ENCODE measurements around the gene COL18A1. TPM values are rescaled to one million over a fixed set of nuclear protein-coding genes. Genes with fewer than 3 reads are reported as not detected.

COL18A1 gene
- total and polyA plus RNA-seq, 3 experiments from 2014 or later: 1.9 to 4.7 (median 2.2) TPM

DNA sequence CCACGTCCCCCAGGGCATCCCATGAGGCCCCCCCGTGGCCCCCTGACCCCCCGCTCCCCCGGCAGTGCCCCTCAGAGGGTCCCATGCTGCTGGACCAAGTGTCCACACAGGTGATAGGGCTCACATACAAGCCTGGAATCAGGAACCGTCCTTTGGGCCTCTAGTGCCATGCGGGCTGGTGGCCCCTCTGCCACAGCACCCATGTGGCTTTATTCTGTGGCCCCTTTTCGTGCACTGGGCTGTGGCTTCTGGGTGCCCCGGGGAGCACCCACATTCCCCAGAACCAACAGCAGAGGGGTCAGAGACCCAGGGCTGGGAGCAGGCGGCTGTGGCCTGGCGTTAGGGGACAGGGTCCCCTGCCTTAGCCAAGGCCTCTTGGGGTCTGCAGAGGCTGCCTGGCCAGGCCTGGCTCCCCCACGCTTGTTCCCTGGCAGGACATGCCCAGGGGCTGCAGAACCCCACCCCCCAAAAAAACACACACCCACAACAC is 105.5 kb downstream of the COL18A1 start:
- Mint-ChIP-seq H3K4me3 (no peak overlapping the region), H3K4me1 (peaks cover 0 to 3% (median 0%) of the 10 kb centered on the region in 3 donors), H3K27ac (no peak overlapping the region), H3K36me3 (peaks cover 0 to 7% (median 0%) of the 10 kb centered on the region in 3 donors), H3K9me3 (no peaks in the 10 kb centered on the region), H3K27me3 (no peaks in the 10 kb centered on the region)
- Histone ChIP-seq H3K9me3 (ENCODE audit: low read length) (no peaks in the 10 kb centered on the region), H3K27me3 (ENCODE audit: insufficient read depth, low read length, poor library complexity, severe bottlenecking) (no peaks in the 10 kb centered on the region), H3K36me3 (ENCODE audit: insufficient read depth, low read length) (no peaks in the 10 kb centered on the region), H3K27ac (ENCODE audit: low read depth, low read length) (no peak overlapping the region), H3K4me1 (ENCODE audit: insufficient read depth, low read length) (no peaks in the 10 kb centered on the region), H3K4me3 (ENCODE audit: low read length) (no peak overlapping the region)
- ChIA-PET CTCF (no interaction called here), POLR2A (no interaction called here)
- DNase-seq: peak in 1 of 5 donors; percentile 39

- H3K36me3 ChIP-seq (ENCODE audit: insufficient read depth, low read length): no peaks in the 10 kb centered on the region
- Mint-ChIP-seq H3K4me1 (peaks cover 0 to 3% (median 0%) of the 10 kb centered on the region in 3 donors), H3K36me3 (peaks cover 0 to 7% (median 0%) of the 10 kb centered on the region in 3 donors), H3K27me3 (no peaks in the 10 kb centered on the region), H3K27ac (no peak overlapping the region), H3K4me3 (no peak overlapping the region), H3K9me3 (no peaks in the 10 kb centered on the region)
- H3K27ac ChIP-seq (ENCODE audit: low read depth, low read length): no peak overlapping the region
- DNase-seq: no peak
- H3K4me1 ChIP-seq (ENCODE audit: insufficient read depth, low read length): no peaks in the 10 kb centered on the region
- ChIA-PET POLR2A (no interaction called here), CTCF (no interaction called here)
- H3K4me3 ChIP-seq (ENCODE audit: low read length): no peak overlapping the region
- no peaks in the 10 kb centered on the region for H3K27me3 ChIP-seq (ENCODE audit: insufficient read depth, low read length, poor library complexity, severe bottlenecking)
- no peaks in the 10 kb centered on the region for H3K9me3 ChIP-seq (ENCODE audit: low read length)
Observed at GRCh38 chr21:45511007-45511406, 106.0 kb downstream of the COL18A1 start.

DNA sequence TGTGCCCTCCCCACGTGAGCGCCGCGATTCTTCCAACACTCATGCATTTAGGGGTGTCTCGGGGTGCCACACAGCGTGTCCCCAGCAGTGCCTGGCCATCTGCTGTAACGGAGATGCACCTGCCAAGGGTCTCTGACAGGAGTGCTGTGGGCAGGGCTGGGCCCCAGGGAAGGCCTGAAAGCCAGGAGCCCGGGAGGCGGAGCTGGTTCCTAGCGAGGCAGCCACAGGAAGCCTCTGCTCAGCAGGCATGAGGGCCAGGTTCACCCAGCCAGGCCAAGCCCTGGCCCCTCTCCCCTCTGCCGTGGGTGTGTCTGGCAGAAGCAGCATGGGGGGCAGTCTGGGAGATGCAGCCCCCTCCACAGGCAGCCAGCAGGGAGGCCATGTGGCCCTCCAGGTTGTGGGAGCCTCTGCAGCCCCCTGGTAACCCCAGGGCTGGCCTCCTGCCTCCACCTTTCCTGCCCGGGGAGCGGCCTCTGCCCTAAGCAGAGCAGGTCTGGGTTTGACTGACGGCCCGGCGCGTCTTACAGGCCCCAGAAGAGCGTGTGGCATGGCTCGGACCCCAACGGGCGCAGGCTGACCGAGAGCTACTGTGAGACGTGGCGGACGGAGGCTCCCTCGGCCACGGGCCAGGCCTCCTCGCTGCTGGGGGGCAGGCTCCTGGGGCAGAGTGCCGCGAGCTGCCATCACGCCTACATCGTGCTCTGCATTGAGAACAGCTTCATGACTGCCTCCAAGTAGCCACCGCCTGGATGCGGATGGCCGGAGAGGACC is 106.9 kb downstream of the COL18A1 start:
- no peak overlapping the region for H3K27ac Mint-ChIP-seq

DNA sequence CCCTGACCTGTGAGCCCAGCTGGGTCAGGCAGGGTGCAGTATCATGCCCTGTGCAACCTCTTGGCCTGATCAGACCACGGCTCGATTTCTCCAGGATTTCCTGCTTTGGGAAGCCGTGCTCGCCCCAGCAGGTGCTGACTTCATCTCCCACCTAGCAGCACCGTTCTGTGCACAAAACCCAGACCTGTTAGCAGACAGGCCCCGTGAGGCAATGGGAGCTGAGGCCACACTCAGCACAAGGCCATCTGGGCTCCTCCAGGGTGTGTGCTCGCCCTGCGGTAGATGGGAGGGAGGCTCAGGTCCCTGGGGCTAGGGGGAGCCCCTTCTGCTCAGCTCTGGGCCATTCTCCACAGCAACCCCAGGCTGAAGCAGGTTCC is 107.6 kb downstream of the COL18A1 start:
- no peaks in the 10 kb centered on the region for H3K9me3 ChIP-seq (ENCODE audit: low read length)
- CTCF ChIA-PET: no interaction called here
- Mint-ChIP-seq H3K4me3 (no peak overlapping the region), H3K36me3 (peaks cover 0 to 7% (median 0%) of the 10 kb centered on the region in 3 donors), H3K9me3 (no peaks in the 10 kb centered on the region), H3K4me1 (peaks cover under 1 to 6% (median 2%) of the 10 kb centered on the region in 3 donors), H3K27ac (no peak overlapping the region), H3K27me3 (no peaks in the 10 kb centered on the region)
- H3K27ac ChIP-seq (ENCODE audit: low read depth, low read length): no peak overlapping the region
- DNase-seq: no peak
- no peaks in the 10 kb centered on the region for H3K36me3 ChIP-seq (ENCODE audit: insufficient read depth, low read length)
- H3K4me3 ChIP-seq (ENCODE audit: low read length): no peak overlapping the region
- no peaks in the 10 kb centered on the region for H3K27me3 ChIP-seq (ENCODE audit: insufficient read depth, low read length, poor library complexity, severe bottlenecking)
- no peaks in the 10 kb centered on the region for H3K4me1 ChIP-seq (ENCODE audit: insufficient read depth, low read length)
- POLR2A ChIA-PET: no interaction called here

More for the DNA sequence above, 106.9 kb downstream of the COL18A1 start:
- H3K27me3 Mint-ChIP-seq: no peaks in the 10 kb centered on the region
- ChIA-PET POLR2A (no interaction called here), CTCF (no interaction called here)
- Histone ChIP-seq H3K4me3 (ENCODE audit: low read length) (no peak overlapping the region), H3K4me1 (ENCODE audit: insufficient read depth, low read length) (no peaks in the 10 kb centered on the region), H3K27ac (ENCODE audit: low read depth, low read length) (no peak overlapping the region), H3K9me3 (ENCODE audit: low read length) (no peaks in the 10 kb centered on the region), H3K27me3 (ENCODE audit: insufficient read depth, low read length, poor library complexity, severe bottlenecking) (no peaks in the 10 kb centered on the region), H3K36me3 (ENCODE audit: insufficient read depth, low read length) (no peaks in the 10 kb centered on the region)
- peaks cover 0 to 7% (median 0%) of the 10 kb centered on the region in 3 donors for H3K36me3 Mint-ChIP-seq
- peaks cover 0 to 3% (median 0%) of the 10 kb centered on the region in 3 donors for H3K4me1 Mint-ChIP-seq
- peak in 1 of 5 donors; percentile 45 for DNase-seq
- H3K9me3 Mint-ChIP-seq: no peaks in the 10 kb centered on the region
- no peak overlapping the region for H3K4me3 Mint-ChIP-seq

GRCh38 chr21:45513003-45513717 is 108.2 kb downstream of the COL18A1 start:
- Mint-ChIP-seq H3K9me3 (peaks cover 3 to 5% (median 4%) of the 10 kb centered on the region in 5 donors), H3K27ac (no peak overlapping the region), H3K36me3 (peaks cover 4 to 10% (median 5%) of the 10 kb centered on the region in 3 donors), H3K27me3 (no peaks in the 10 kb centered on the region), H3K4me3 (no peak overlapping the region), H3K4me1 (peaks cover 6 to 12% (median 6%) of the 10 kb centered on the region in 3 donors)
- Histone ChIP-seq H3K27ac (ENCODE audit: low read depth, low read length) (no peak overlapping the region), H3K4me3 (ENCODE audit: low read length) (no peak overlapping the region), H3K27me3 (ENCODE audit: insufficient read depth, low read length, poor library complexity, severe bottlenecking) (no peaks in the 10 kb centered on the region), H3K36me3 (ENCODE audit: insufficient read depth, low read length) (no peaks in the 10 kb centered on the region), H3K9me3 (ENCODE audit: low read length) (no peaks in the 10 kb centered on the region), H3K4me1 (ENCODE audit: insufficient read depth, low read length) (no peaks in the 10 kb centered on the region)
- CTCF ChIA-PET: no interaction called here
- POLR2A ChIA-PET: no interaction called here
- DNase-seq: peak in 1 of 5 donors; percentile 18

- CTCF ChIA-PET: no interaction called here
- Mint-ChIP-seq H3K27me3 (no peaks in the 10 kb centered on the region), H3K4me3 (no peak overlapping the region), H3K27ac (no peak overlapping the region), H3K9me3 (peaks cover 8 to 12% (median 11%) of the 10 kb centered on the region in 5 donors), H3K36me3 (peaks cover 4 to 15% (median 12%) of the 10 kb centered on the region in 3 donors), H3K4me1 (peaks cover 6 to 13% (median 10%) of the 10 kb centered on the region in 3 donors)
- DNase-seq: peak in 1 of 5 donors; percentile 17
- H3K27ac ChIP-seq (ENCODE audit: low read depth, low read length): no peak overlapping the region
- POLR2A ChIA-PET: no interaction called here
- H3K9me3 ChIP-seq (ENCODE audit: low read length): peaks cover 2% of the 10 kb centered on the region
- H3K27me3 ChIP-seq (ENCODE audit: insufficient read depth, low read length, poor library complexity, severe bottlenecking): no peaks in the 10 kb centered on the region
- no peak overlapping the region for H3K4me3 ChIP-seq (ENCODE audit: low read length)
- no peaks in the 10 kb centered on the region for H3K36me3 ChIP-seq (ENCODE audit: insufficient read depth, low read length)
- no peaks in the 10 kb centered on the region for H3K4me1 ChIP-seq (ENCODE audit: insufficient read depth, low read length)
Observed at GRCh38 chr21:45513741-45514310, 108.9 kb downstream of the COL18A1 start.

DNA sequence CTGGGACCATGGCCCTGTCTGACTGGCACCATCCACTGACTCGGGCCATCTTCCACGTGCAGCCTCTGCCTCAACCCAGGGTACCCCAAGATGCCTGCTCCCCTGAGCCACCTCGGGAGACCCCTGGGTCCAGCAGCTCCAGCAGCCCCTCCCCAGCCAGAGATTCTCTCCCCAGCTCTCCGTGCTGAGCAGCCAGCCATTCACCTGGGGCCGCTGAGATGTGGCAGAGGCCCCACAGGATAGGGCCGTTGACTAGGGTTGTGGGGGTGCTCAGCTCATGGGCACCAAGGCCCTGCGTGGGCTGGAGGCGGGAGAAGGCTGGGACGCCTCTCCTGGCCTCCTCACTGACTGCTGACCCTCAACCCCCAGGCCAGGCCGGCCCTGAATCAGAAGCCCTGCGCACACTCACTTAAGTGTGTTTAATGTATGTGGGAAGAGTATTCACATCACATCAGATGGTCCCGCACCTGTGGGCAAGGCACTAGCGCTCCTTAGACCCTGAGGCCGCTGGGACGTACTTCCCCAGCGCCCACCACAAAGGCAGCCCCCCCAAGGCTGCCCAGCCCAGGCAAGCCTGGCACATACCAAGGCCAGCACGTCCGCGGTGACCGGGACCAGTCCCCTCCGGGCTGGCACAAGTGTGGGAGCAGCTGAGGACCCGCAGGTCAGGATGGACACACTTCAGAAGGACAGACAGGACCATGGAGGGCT is 109.5 kb downstream of the COL18A1 start:
- Histone ChIP-seq H3K4me1 (ENCODE audit: insufficient read depth, low read length) (no peaks in the 10 kb centered on the region), H3K27me3 (ENCODE audit: insufficient read depth, low read length, poor library complexity, severe bottlenecking) (no peaks in the 10 kb centered on the region), H3K9me3 (ENCODE audit: low read length) (peaks cover 8% of the 10 kb centered on the region), H3K4me3 (ENCODE audit: low read length) (no peak overlapping the region), H3K36me3 (ENCODE audit: insufficient read depth, low read length) (no peaks in the 10 kb centered on the region), H3K27ac (ENCODE audit: low read depth, low read length) (no peak overlapping the region)
- H3K27me3 Mint-ChIP-seq: no peaks in the 10 kb centered on the region
- H3K9me3 Mint-ChIP-seq: peaks cover 11 to 18% (median 17%) of the 10 kb centered on the region in 5 donors
- peaks cover 6 to 13% (median 10%) of the 10 kb centered on the region in 3 donors for H3K4me1 Mint-ChIP-seq
- H3K4me3 Mint-ChIP-seq: no peak overlapping the region
- peaks cover 7 to 22% (median 18%) of the 10 kb centered on the region in 3 donors for H3K36me3 Mint-ChIP-seq
- POLR2A ChIA-PET: no interaction called here
- CTCF ChIA-PET: no interaction called here
- no peak overlapping the region for H3K27ac Mint-ChIP-seq
- peak in 1 of 5 donors; percentile 32 for DNase-seq

Measured in CD8-positive, alpha-beta memory T cell (primary cell).